ENCODE measurements around the gene XPR1. TPM values are rescaled to one million over a fixed set of nuclear protein-coding genes. Genes with fewer than 3 reads are reported as not detected.

The XPR1 gene
- total RNA-seq, 1 experiment from 2014 or later = 39.7 TPM

- H3K27ac Mint-ChIP-seq (ENCODE audit: low read depth, unreplicated experiment) = no peak overlapping the region
- POLR2A ChIA-PET = no interaction called here
- peak; percentile 28 for DNase-seq (ENCODE audit: unreplicated experiment)
- H3K36me3 Mint-ChIP-seq (ENCODE audit: insufficient read depth, unreplicated experiment) = no peaks in the 10 kb centered on the region
- H3K4me1 Mint-ChIP-seq (ENCODE audit: insufficient read depth, unreplicated experiment) = no peaks in the 10 kb centered on the region
- peaks cover 11% of the 10 kb centered on the region for H3K27me3 Mint-ChIP-seq (ENCODE audit: insufficient read depth, unreplicated experiment)
- no peak for TF ChIP-seq CTCF (IDR thresholded peaks at IDR 0.05; ENCODE audit: unreplicated experiment)
- H3K9me3 Mint-ChIP-seq (ENCODE audit: unreplicated experiment) = no peaks in the 10 kb centered on the region
- intact Hi-C loops (cut with micrococcal nuclease) = no loop called here
- H3K4me3 Mint-ChIP-seq (ENCODE audit: unreplicated experiment) = no peak overlapping the region
- no TSS peak for BruUV-seq (replicated peaks)
- CTCF ChIA-PET = interaction anchor here (1.3 kb wide), 1 partner anchor 92 kb away, joined by 5 read pairs; no protein-coding TSS in a partner anchor
Observed at GRCh38 chr1:180623579-180624347, 8.1 kb upstream of the XPR1 start.

- no peak for TF ChIP-seq CTCF (IDR thresholded peaks at IDR 0.05; ENCODE audit: unreplicated experiment)
- BruUV-seq (replicated peaks) = no TSS peak
Observed at GRCh38 chr1:180626711-180627110, 5.1 kb upstream of the XPR1 start.

GRCh38 chr1:180627411-180627810 lies 4.4 kb upstream of the XPR1 start:
- Mint-ChIP-seq H3K9me3 (ENCODE audit: unreplicated experiment) (no peaks in the 10 kb centered on the region), H3K27ac (ENCODE audit: low read depth, unreplicated experiment) (no peak overlapping the region), H3K4me1 (ENCODE audit: insufficient read depth, unreplicated experiment) (no peaks in the 10 kb centered on the region), H3K4me3 (ENCODE audit: unreplicated experiment) (no peak overlapping the region), H3K27me3 (ENCODE audit: insufficient read depth, unreplicated experiment) (peaks cover 11% of the 10 kb centered on the region), H3K36me3 (ENCODE audit: insufficient read depth, unreplicated experiment) (peaks cover 7% of the 10 kb centered on the region)
- TF ChIP-seq CTCF (IDR thresholded peaks at IDR 0.05; ENCODE audit: unreplicated experiment) = no peak
- BruUV-seq (replicated peaks) = no TSS peak
- DNase-seq (ENCODE audit: unreplicated experiment) = no peak
- CTCF ChIA-PET = interaction anchor here (0.6 to 1.1 kb wide), 6 partner anchors 11 to 816 kb away, joined by 3 to 4 read pairs (median 3); no protein-coding TSS in a partner anchor
- intact Hi-C loops (cut with micrococcal nuclease) = no loop called here
- POLR2A ChIA-PET = interaction anchor here (0.8 to 1.2 kb wide), 3 partner anchors 8 to 35 kb away, joined by 3 to 4 read pairs (median 3); no protein-coding TSS in a partner anchor

More at GRCh38 chr1:180626711-180627110, 5.1 kb upstream of the XPR1 start:
- no peak overlapping the region for H3K4me3 Mint-ChIP-seq (ENCODE audit: unreplicated experiment)
- peaks cover 2% of the 10 kb centered on the region for H3K36me3 Mint-ChIP-seq (ENCODE audit: insufficient read depth, unreplicated experiment)
- no peak overlapping the region for H3K27ac Mint-ChIP-seq (ENCODE audit: low read depth, unreplicated experiment)
- intact Hi-C loops (cut with micrococcal nuclease) = no loop called here
- DNase-seq (ENCODE audit: unreplicated experiment) = no peak
- CTCF ChIA-PET = interaction anchor here (1.3 kb wide), 1 partner anchor 236 kb away, joined by 4 read pairs; no protein-coding TSS in a partner anchor
- POLR2A ChIA-PET = interaction anchor here (1.1 kb wide), 1 partner anchor 7 kb away, joined by 4 read pairs; no protein-coding TSS in a partner anchor
- H3K4me1 Mint-ChIP-seq (ENCODE audit: insufficient read depth, unreplicated experiment) = no peaks in the 10 kb centered on the region
- H3K9me3 Mint-ChIP-seq (ENCODE audit: unreplicated experiment) = no peaks in the 10 kb centered on the region
- peaks cover 11% of the 10 kb centered on the region for H3K27me3 Mint-ChIP-seq (ENCODE audit: insufficient read depth, unreplicated experiment)

- Mint-ChIP-seq H3K9me3 (ENCODE audit: unreplicated experiment) (no peaks in the 10 kb centered on the region), H3K36me3 (ENCODE audit: insufficient read depth, unreplicated experiment) (peaks cover 7% of the 10 kb centered on the region), H3K27ac (ENCODE audit: low read depth, unreplicated experiment) (no peak overlapping the region), H3K27me3 (ENCODE audit: insufficient read depth, unreplicated experiment) (peaks cover 11% of the 10 kb centered on the region), H3K4me1 (ENCODE audit: insufficient read depth, unreplicated experiment) (no peaks in the 10 kb centered on the region), H3K4me3 (ENCODE audit: unreplicated experiment) (no peak overlapping the region)
- ChIA-PET POLR2A (interaction anchor here (0.9 kb wide), 1 partner anchor 30 kb away, joined by 3 read pairs; no protein-coding TSS in a partner anchor), CTCF (interaction anchor here (1.0 kb wide), 1 partner anchor 43 kb away, joined by 5 read pairs; no protein-coding TSS in a partner anchor)
- no peak for TF ChIP-seq CTCF (IDR thresholded peaks at IDR 0.05; ENCODE audit: unreplicated experiment)
- intact Hi-C loops (cut with micrococcal nuclease) = no loop called here
- DNase-seq (ENCODE audit: unreplicated experiment) = no peak
- no TSS peak for BruUV-seq (replicated peaks)
Observed at GRCh38 chr1:180628646-180629045, 3.2 kb upstream of the XPR1 start.
